ENCODE measurements around the gene MGAT5.

MGAT5 gene

DNA sequence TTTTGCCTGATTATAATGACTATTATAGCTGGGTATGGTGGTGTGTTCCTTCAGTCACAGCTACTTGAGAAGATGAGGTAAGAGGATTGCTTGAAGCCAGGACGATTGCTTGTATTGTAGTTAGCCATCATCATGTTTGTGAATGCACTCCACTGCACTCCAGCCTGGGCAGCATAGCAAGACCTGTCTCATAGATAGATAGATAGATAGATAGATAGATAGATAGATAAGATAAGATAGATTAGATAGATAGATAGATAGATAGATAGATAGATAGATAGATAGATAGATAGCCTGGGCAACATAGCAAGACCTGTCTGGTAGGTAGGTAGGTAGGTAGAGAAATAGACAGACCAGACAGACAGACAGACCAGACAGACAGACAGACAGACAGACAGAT lies 127.3 kb downstream of the MGAT5 start:
- 94% methylated on average over 1 of the region's 1 CpG for WGBS
- H2BK15ac ChIP-seq (ENCODE audit: low read depth, poor library complexity, severe bottlenecking) = no peak overlapping the region

DNA sequence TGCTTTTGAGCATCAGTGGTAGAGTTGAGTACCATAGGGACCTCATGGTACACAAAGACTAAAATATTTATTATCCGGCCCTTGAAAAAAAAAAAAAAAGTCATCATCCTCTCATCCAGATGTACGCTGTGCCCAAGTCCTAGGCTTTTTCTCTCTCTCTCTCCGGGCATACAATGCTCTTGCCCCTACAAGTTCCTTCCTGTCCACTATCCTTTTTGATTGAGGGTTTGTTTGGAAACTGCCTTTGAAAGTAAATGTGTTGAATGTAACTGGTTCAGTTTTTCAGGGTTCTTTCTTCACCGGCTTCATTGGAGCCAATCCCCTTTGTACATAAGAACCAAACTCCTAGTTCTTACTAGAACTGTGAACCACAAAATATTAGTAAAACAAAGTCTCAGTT lies 130.3 kb downstream of the MGAT5 start:
- Histone ChIP-seq H3K27ac (ENCODE audit: low read length, poor library complexity, severe bottlenecking) (no peak overlapping the region), H3K4me2 (ENCODE audit: low read length, poor library complexity, severe bottlenecking) (no peak overlapping the region), H3K36me3 (ENCODE audit: control insufficient read depth in 1 of 2, insufficient read depth in 2 of 2, low read depth in 1 of 2, low read length in 2 of 2) (peaks cover 0 to 3% of the 10 kb centered on the region in 2 experiments), H4K8ac (ENCODE audit: low read length) (no peak overlapping the region), H3K4me1 (ENCODE audit: control insufficient read depth, insufficient read depth, low read depth, low read length) (peaks cover 3% of the 10 kb centered on the region), H2BK120ac (ENCODE audit: low read depth, low read length) (no peak overlapping the region), H3K18ac (ENCODE audit: low read depth in 1 of 2, low read length in 2 of 2) (no peak overlapping the region), H3K9me3 (ENCODE audit: control insufficient read depth, low read length) (no peaks in the 10 kb centered on the region), H2BK15ac (ENCODE audit: low read depth, poor library complexity, severe bottlenecking) (no peak overlapping the region), H3K23ac (ENCODE audit: low read length in 2 of 2) (no peak overlapping the region), H2AK5ac (ENCODE audit: low read length, severe bottlenecking) (no peak overlapping the region), H2AFZ (ENCODE audit: low read depth, low read length) (no peak overlapping the region), H3K4ac (ENCODE audit: low read depth in 1 of 2, low read length in 2 of 2) (no peak overlapping the region), H2BK5ac (ENCODE audit: low read depth, low read length, poor library complexity, severe bottlenecking) (no peak overlapping the region), H3K27me3 (ENCODE audit: control insufficient read depth in 1 of 2, insufficient read depth in 1 of 2, low read length in 2 of 2) (no peaks in the 10 kb centered on the region), H4K91ac (ENCODE audit: low read length) (no peak overlapping the region), H3K79me1 (replicated peaks; ENCODE audit: low read length, poor library complexity, severe bottlenecking) (peaks cover 2% of the 10 kb centered on the region), H3K14ac (ENCODE audit: low read length in 2 of 2) (no peak overlapping the region), H3K9ac (ENCODE audit: low read length) (no peak overlapping the region), H2BK12ac (ENCODE audit: low read length in 2 of 2) (no peak overlapping the region), H3K4me3 (ENCODE audit: insufficient read depth in 1 of 2, low read depth in 1 of 2, low read length in 2 of 2) (no peak overlapping the region)
- DNase-seq = no peak
- 100% methylated on average over 1 of the region's 4 CpGs for WGBS

More for the DNA sequence above, 127.3 kb downstream of the MGAT5 start:
- no peak overlapping the region for H3K18ac ChIP-seq (ENCODE audit: low read depth in 1 of 2, low read length in 2 of 2)
- H3K23ac ChIP-seq (ENCODE audit: low read length in 2 of 2) = no peak overlapping the region
- peaks cover 3% of the 10 kb centered on the region for H3K4me1 ChIP-seq (ENCODE audit: control insufficient read depth, insufficient read depth, low read depth, low read length)
- no peaks in the 10 kb centered on the region for H3K9me3 ChIP-seq (ENCODE audit: control insufficient read depth, low read length)
- H4K8ac ChIP-seq (ENCODE audit: low read length) = no peak overlapping the region
- no peak overlapping the region for H3K9ac ChIP-seq (ENCODE audit: low read length)
- H3K27ac ChIP-seq (ENCODE audit: low read length, poor library complexity, severe bottlenecking) = no peak overlapping the region
- H3K4ac ChIP-seq (ENCODE audit: low read depth in 1 of 2, low read length in 2 of 2) = no peak overlapping the region
- no peak overlapping the region for H2BK120ac ChIP-seq (ENCODE audit: low read depth, low read length)
- peaks cover 2% of the 10 kb centered on the region for H3K79me1 ChIP-seq (replicated peaks; ENCODE audit: low read length, poor library complexity, severe bottlenecking)
- DNase-seq = no peak
- H3K14ac ChIP-seq (ENCODE audit: low read length in 2 of 2) = no peak overlapping the region
- no peak overlapping the region for H2BK5ac ChIP-seq (ENCODE audit: low read depth, low read length, poor library complexity, severe bottlenecking)
- no peak overlapping the region for H3K4me3 ChIP-seq (ENCODE audit: insufficient read depth in 1 of 2, low read depth in 1 of 2, low read length in 2 of 2)
- H3K27me3 ChIP-seq (ENCODE audit: control insufficient read depth in 1 of 2, insufficient read depth in 1 of 2, low read length in 2 of 2) = no peaks in the 10 kb centered on the region
- H3K4me2 ChIP-seq (ENCODE audit: low read length, poor library complexity, severe bottlenecking) = no peak overlapping the region
- no peak overlapping the region for H2AK5ac ChIP-seq (ENCODE audit: low read length, severe bottlenecking)
- no peak overlapping the region for H2BK12ac ChIP-seq (ENCODE audit: low read length in 2 of 2)
- no peak overlapping the region for H4K91ac ChIP-seq (ENCODE audit: low read length)
- peaks cover 0 to 3% of the 10 kb centered on the region in 2 experiments for H3K36me3 ChIP-seq (ENCODE audit: control insufficient read depth in 1 of 2, insufficient read depth in 2 of 2, low read depth in 1 of 2, low read length in 2 of 2)
- H2AFZ ChIP-seq (ENCODE audit: low read depth, low read length) = no peak overlapping the region

DNA sequence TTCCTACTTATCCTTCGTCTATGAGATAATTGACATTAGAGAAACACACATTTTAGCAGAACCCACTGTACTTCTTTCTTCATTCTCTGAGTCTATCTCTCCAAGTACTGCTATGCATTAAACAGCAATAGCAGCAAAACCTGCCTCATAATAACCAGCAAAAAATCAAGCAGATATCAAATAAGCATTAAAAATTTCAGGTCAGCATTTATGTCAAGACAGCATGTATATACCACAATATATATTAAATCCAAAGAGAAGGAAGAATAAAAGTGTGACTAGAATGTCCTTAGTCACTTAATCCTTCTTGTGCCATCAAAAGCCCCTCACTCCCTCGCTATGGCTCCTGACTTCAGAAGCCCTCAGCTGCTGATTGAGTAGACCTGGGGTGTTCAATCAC lies 131.3 kb downstream of the MGAT5 start:
- no peak overlapping the region for H2AK5ac ChIP-seq (ENCODE audit: low read length, severe bottlenecking)

DNA sequence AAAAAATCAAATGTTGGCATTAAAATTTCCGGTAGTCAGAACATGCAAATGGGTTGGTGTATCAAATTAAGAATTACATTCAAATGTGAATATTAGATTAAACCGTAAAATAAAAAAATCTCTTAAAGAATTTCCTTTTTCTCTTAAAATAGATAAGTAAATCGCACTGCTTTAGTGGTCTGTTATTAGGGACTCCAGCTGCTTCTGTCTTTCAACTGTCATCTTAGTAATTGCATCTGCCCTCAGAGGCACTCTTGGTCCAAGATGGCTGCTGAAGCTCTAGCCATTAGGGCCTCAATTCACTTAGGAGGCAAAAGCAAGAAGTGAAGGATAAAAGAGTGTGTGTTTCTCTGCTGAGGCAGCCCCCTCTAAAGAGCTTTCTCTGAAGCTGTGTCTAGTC lies 132.4 kb downstream of the MGAT5 start:
- no peak overlapping the region for H2BK120ac ChIP-seq (ENCODE audit: low read depth, low read length)
- H3K4ac ChIP-seq (ENCODE audit: low read depth in 1 of 2, low read length in 2 of 2) = no peak overlapping the region
- H2BK5ac ChIP-seq (ENCODE audit: low read depth, low read length, poor library complexity, severe bottlenecking) = no peak overlapping the region
- no peak overlapping the region for H3K4me2 ChIP-seq (ENCODE audit: low read length, poor library complexity, severe bottlenecking)
- H3K18ac ChIP-seq (ENCODE audit: low read depth in 1 of 2, low read length in 2 of 2) = no peak overlapping the region
- H2BK12ac ChIP-seq (ENCODE audit: low read length in 2 of 2) = no peak overlapping the region
- WGBS = 100% methylated on average over 1 of the region's 3 CpGs
- H3K9me3 ChIP-seq (ENCODE audit: control insufficient read depth, low read length) = no peaks in the 10 kb centered on the region
- no peak overlapping the region for H2AFZ ChIP-seq (ENCODE audit: low read depth, low read length)
- H2BK15ac ChIP-seq (ENCODE audit: low read depth, poor library complexity, severe bottlenecking) = no peak overlapping the region
- DNase-seq = no peak
- H2AK5ac ChIP-seq (ENCODE audit: low read length, severe bottlenecking) = no peak overlapping the region
- H3K36me3 ChIP-seq (ENCODE audit: control insufficient read depth in 1 of 2, insufficient read depth in 2 of 2, low read depth in 1 of 2, low read length in 2 of 2) = no peaks in the 10 kb centered on the region
- no peaks in the 10 kb centered on the region for H3K79me1 ChIP-seq (replicated peaks; ENCODE audit: low read length, poor library complexity, severe bottlenecking)
- H3K27ac ChIP-seq (ENCODE audit: low read length, poor library complexity, severe bottlenecking) = no peak overlapping the region
- no peak overlapping the region for H4K91ac ChIP-seq (ENCODE audit: low read length)
- H3K27me3 ChIP-seq (ENCODE audit: control insufficient read depth in 1 of 2, insufficient read depth in 1 of 2, low read length in 2 of 2) = no peaks in the 10 kb centered on the region
- no peak overlapping the region for H3K4me3 ChIP-seq (ENCODE audit: insufficient read depth in 1 of 2, low read depth in 1 of 2, low read length in 2 of 2)
- no peak overlapping the region for H3K23ac ChIP-seq (ENCODE audit: low read length in 2 of 2)
- H3K14ac ChIP-seq (ENCODE audit: low read length in 2 of 2) = no peak overlapping the region
- H3K4me1 ChIP-seq (ENCODE audit: control insufficient read depth, insufficient read depth, low read depth, low read length) = no peaks in the 10 kb centered on the region
- no peak overlapping the region for H4K8ac ChIP-seq (ENCODE audit: low read length)
- H3K9ac ChIP-seq (ENCODE audit: low read length) = no peak overlapping the region

More for the DNA sequence above, 131.3 kb downstream of the MGAT5 start:
- Histone ChIP-seq H3K23ac (ENCODE audit: low read length in 2 of 2) (no peak overlapping the region), H4K8ac (ENCODE audit: low read length) (no peak overlapping the region), H3K9me3 (ENCODE audit: control insufficient read depth, low read length) (no peaks in the 10 kb centered on the region), H2BK120ac (ENCODE audit: low read depth, low read length) (no peak overlapping the region), H3K4me2 (ENCODE audit: low read length, poor library complexity, severe bottlenecking) (no peak overlapping the region), H3K4ac (ENCODE audit: low read depth in 1 of 2, low read length in 2 of 2) (no peak overlapping the region), H2AFZ (ENCODE audit: low read depth, low read length) (no peak overlapping the region), H3K18ac (ENCODE audit: low read depth in 1 of 2, low read length in 2 of 2) (no peak overlapping the region), H3K27ac (ENCODE audit: low read length, poor library complexity, severe bottlenecking) (no peak overlapping the region), H3K27me3 (ENCODE audit: control insufficient read depth in 1 of 2, insufficient read depth in 1 of 2, low read length in 2 of 2) (no peaks in the 10 kb centered on the region), H2BK15ac (ENCODE audit: low read depth, poor library complexity, severe bottlenecking) (no peak overlapping the region), H3K79me1 (replicated peaks; ENCODE audit: low read length, poor library complexity, severe bottlenecking) (peaks cover 2% of the 10 kb centered on the region), H3K36me3 (ENCODE audit: control insufficient read depth in 1 of 2, insufficient read depth in 2 of 2, low read depth in 1 of 2, low read length in 2 of 2) (no peaks in the 10 kb centered on the region), H4K91ac (ENCODE audit: low read length) (no peak overlapping the region), H3K4me3 (ENCODE audit: insufficient read depth in 1 of 2, low read depth in 1 of 2, low read length in 2 of 2) (no peak overlapping the region), H3K4me1 (ENCODE audit: control insufficient read depth, insufficient read depth, low read depth, low read length) (peaks cover 2% of the 10 kb centered on the region), H3K9ac (ENCODE audit: low read length) (no peak overlapping the region), H3K14ac (ENCODE audit: low read length in 2 of 2) (no peak overlapping the region), H2BK12ac (ENCODE audit: low read length in 2 of 2) (no peak overlapping the region), H2BK5ac (ENCODE audit: low read depth, low read length, poor library complexity, severe bottlenecking) (no peak overlapping the region)
- DNase-seq = no peak
- WGBS = 98% methylated on average over 2 of the region's 2 CpGs

All from mesenchymal stem cell (in vitro differentiated cells and primary cell).